GM21723 (cell line): ENCODE measurements around the gene PATJ.
"Not testable (repeated sequence)": the region's sequence is repeated elsewhere in the genome, so short reads cannot be mapped to it uniquely, and the experiment has no call there.

ENCODE experiments used
- ATAC-seq: cut with Tn5 transposase; IDR thresholded peaks from one replicate; pipeline ENCODE4 v1.9.1; 2021; ENCODE audit warnings: mild to moderate bottlenecking, moderate library complexity; ENCODE audit not compliant: unreplicated experiment

PATJ gene

DNA sequence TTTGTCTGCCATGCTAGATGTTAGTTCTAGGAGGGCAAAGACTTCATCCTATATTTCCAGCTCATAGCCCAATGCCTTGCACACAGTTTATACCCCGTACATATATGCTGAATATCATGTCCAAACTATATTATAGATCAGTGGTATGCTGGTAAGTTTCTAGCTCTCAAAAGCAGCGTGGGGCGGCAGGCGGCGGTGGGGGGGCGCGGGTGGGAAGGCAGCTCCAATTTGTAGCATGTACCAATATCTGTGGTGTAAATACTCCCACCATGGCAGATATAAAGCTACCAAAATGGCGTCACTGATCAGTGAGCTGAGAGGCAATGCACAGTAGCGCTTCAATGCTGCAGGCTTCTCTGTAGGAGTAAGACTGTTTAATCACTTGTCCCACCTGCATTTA is 77.1 kb downstream of the PATJ start:
- no peak for ATAC-seq

DNA sequence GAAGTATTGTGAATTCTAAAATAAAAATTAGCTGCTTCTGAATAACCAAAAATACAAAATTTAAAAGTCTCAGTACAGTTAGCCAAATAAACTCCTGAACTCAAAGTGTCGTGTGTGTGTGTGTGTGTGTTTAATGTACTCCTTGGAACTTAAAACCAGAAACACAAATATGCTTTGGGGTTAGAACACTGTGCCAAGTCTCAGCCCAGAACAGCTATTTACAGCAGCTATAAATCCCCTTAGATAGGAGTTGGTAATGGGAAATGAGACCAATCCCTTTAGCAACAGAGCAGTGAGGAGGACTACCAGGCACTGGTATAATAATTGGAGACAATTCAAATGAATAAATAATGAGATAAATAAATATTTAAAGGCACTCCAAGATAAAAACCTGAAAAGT is 83.1 kb downstream of the PATJ start:
- no peak for ATAC-seq

DNA sequence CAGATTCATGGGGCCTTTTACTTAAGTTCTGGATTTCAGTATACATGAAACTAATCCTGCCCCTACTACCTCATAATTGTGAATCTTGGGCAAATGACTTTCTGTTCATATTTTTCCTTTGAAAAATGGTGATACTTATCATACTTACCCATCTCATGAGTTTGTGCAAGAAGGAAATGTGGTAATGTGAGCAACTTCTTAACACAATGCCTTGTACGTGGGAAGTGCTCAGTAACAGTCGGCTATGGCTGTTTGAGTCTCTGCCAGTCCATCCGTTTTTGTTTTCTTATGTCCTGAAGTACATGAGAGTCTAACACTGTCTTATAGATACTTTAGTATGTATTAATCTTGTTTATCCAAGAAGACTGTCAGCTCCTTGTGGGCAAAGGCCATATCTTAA is 86.5 kb downstream of the PATJ start:
- no peak for ATAC-seq

DNA sequence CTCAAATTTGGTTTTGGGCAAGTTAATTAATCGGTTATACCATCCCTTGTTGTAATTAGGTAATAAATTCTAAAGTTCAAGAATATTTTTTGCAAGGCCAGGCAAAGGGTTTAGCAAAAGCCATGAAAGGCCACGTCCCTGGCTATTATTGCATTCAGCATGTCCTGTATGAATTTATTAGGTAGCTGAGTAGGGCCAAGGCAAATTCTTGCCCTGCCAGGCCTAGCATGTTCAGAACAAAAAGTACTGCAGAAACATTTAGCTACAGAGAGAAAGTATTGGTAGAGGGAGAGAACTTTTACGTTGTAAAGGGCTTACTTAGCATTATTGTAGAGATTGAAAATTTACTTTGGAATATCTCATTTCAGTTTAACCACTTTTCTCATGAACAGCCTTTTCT is 94.4 kb downstream of the PATJ start:
- no peak for ATAC-seq

DNA sequence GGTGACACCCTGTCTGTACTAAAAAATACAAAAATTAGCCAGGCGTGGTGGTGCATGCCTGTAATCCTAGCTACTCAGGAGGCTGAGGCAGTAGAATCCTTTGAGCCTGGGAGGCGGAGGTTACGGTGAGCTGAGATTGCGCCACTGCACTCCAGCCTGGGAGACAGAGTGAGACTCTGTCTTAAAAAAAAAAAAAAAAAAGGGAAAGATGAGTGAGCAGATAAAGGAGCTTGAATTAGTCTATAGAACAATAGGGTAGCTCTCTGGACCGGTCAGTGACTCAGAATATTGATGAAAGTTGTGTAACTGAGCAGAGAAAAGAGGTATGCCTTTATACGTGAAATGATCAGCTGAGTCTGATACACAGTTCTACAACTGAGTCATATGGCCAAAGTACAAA is 95.3 kb downstream of the PATJ start:
- not testable (repeated sequence) for ATAC-seq

DNA sequence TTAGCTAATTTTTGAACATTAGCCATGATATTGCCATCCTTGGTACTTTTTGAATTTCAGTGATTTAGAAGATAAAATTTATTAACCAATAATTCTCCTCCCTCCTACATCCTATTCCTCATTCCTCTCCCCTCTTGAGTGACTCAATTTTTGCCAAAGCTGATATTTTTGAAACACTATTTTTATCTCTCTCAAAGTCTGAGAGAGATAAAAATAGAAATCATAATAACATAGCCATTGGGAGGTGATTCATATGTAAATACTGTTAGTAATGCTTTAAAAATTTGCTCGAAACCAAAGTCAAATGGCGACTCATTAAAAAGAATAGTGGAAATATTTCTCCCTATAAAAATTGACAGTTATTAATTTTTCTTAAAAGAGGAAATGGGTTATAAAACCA is 97.4 kb downstream of the PATJ start:
- no peak for ATAC-seq

DNA sequence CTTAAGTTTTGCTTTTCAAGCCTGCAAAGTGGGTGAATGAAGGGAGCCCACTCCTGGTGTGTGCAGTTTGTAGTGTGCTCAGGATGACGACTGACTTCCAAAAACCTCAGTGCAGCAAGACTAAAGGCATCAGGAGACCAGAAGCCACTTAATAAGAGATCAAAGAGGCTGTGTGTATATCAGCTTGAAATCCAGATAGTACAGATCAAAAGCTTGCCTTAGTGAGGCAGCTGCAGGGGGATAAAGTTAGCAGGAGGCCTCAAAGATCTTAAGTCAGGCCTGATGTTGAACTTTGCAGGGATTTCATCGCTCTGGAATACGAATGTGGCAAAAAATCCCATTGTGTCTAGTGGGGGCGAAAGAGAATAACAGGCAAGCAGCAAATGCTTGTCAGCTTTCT is 99.8 kb downstream of the PATJ start:
- no peak for ATAC-seq

DNA sequence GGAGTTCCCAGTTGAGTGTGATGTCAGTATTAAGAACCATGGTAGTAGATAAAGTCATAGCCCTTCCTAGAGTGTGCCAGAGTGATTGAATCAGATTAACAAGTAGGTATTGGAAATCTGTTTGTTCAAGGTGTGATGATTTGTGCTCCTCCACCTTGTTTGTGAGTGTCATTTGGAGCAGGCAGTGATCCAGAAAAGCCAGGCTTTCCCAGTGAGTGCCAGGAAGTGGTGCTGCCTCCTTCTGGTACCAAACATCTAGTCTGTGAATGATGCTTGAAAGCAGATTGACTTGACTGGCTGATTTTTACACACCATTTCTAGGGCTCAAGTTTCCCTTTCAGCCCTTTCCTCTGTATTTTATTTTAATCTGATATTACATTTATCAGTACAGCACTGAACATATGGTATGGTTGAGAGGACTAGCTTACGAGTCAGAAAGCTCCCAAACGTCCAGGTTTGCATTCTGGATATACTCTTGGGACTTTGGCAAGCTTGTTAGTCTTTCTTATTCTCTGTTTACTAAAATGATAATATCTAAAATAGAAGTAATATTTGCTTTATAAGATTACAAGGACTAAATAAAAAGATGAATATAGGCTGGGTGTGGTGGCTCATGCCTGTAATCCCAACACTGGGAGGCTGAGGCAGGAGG is 100.7 kb downstream of the PATJ start:
- ATAC-seq, result no peak

DNA sequence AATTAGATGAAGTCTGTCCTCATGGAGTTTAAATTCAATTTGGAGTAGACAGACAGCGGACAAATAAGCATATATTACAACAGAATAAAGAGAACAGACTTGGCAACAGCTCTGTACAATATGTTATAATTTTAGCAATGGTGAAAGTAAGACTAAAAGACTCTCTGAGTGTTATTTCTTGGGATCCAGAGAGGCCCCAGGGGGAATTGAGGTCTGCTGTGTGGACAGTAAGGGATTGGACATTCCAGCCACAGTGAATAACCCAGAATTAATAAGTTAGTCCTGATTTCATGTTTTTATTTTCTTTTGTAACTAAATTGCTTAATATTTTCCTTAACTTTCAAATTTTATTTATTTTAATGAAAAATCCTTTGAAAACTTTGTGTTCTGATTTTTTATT is 101.7 kb downstream of the PATJ start:
- ATAC-seq, result no peak

DNA sequence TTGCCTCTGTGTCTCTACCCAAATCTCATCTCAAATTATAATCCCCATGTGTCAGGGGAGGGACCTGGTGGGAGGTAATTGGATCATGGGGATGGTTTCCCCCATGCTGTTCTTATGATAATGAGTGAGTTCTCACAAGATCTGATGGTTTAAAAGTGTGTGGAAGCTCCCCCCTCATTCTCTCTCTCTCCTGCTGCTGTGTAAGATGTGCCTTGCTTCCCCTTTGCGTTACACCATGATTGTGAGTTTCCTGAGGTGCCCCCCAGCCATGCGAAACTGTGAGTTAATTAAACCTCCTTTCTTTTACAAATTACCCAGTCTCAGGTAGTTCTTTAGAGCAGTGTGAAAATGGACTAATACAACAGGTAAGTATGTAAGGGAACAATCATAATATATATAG is 102.4 kb downstream of the PATJ start:
- not testable (repeated sequence) for ATAC-seq

DNA sequence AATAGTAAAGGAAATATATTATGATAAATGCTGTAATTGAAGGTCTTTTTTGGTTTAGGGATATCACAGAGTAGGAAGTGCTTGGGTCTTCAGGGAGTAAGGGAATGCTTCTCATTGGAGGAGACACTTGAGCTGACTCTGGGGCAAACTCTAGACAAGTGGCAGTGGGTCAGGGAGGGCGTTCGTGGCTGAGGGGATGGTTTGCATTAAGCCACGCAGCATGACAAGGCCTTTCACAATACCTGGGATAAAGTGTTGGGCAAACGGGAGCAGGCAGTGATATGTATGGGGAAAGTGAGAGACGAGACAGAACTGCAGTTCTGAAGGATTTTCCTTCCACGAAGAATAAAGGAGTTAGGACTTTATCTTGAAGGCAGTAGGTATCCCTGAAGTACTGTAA is 109.0 kb downstream of the PATJ start:
- no peak for ATAC-seq

DNA sequence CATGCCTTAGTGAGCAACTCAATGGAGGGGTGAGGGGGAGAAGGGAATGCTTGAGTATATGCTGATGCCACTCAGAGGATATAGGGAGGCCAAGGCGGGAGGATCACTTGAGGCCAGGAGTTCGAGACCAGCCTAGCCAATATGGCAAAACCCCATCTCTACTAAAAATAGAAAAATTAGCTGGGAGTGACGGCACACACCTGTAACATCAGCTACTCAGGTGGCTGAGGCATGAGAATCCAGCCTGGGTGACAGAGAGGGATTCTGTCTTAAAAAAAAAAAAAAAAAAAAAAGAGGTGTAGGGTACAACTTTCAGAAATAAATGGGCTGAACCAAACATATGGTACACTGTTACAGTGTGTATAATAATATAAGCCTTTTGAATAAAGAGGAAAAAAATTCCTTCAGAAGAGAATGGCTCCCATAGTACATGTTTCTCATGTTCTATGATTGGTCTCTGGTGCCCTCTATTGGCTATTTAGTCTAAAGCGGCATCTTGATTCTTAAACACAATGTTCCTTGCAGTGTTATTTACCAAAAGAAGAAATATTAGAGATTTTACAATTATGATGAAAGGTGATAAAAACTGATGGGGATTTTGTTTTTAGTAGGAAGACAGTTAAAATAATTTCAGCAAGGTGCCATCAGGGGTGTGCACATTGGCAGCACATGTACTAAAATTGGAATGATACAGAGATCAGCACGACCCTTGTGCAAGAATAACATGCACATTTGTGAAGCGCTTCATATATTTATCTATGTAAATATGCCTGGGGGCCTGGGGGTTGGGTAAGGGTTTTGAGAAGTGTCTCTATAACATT is 109.8 kb downstream of the PATJ start:
- peak; percentile 74 for ATAC-seq

DNA sequence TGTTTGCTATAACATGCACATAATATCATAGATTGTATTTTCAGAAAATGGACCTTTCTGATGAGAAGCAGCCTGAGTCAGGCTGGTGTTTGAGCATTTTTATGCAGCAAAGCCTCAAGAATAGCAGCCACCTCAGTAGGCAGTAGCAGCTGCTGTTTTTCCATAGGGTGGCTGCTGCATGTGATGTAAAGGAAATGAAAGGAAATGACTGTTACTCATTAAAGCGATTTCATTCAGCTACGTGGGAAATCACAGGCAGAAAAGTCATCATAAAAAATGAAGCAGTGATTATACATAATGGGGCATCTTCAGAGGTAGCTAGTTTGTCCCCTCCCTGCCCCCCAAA is 110.4 kb downstream of the PATJ start:
- no peak for ATAC-seq

DNA sequence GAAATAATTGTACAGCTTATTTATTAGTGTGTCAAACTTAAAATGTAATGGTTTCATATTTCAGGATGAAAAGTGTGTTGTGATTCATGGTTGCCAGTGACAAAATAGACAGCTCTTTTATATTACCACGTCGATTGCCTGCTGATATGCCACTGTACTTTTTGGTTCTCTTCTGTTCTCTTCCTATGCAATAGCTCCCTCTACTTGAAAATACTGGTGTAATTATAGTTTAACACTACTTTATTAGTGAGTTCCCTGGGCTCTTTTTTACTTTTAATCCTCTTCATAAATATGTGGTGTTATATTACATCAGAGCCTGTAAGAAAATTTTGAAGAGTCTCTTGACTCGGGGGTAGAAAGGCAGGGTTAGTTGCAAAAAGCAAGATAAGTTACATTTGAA is 111.3 kb downstream of the PATJ start:
- no peak for ATAC-seq

DNA sequence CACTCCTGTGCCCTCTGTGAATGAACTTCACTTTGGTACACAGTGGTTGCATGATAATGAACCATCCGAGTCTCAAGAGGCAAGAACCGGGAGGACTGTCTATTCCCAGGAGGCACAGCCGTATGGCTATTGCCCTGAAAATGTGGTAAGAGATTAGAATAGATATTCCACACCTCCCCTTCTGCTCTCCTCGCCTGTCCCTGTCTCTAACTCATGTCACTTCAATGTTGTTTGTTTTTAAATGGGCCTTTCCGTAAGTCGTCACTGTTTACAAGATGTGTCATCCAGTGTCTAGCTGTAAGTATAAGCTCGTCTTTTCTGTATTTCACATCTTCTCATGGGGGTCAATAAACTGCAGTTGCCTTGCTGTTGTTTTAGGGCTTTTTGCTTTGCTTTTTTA is 122.2 kb downstream of the PATJ start:
- ATAC-seq, result no peak

DNA sequence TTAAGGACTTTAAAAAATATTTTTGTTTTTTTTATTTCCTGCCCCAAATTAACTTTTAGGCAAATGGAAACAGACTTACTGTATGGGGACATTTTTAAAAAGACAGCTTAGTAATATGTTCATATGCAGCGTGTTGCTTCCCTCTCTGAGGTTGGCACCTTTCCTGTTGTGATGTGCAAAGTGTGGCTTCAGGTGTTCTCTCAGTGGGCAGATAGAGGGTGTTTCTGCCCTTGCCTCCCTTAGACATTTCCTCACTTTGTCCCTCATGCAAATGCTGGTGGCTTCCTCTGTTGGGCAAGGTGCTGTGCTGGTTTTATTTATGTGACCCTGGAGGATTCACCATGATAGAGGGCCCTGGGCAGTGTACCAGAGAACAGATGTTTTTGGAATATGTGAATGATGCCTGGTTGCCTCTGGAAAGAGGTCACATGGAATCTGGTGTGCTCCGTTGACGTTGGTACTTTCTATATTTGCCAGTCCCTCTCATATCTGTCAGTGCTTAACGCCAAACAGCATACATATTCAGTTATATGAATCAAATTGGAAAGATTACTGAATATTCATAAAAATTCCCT is 123.5 kb downstream of the PATJ start:
- no peak for ATAC-seq

DNA sequence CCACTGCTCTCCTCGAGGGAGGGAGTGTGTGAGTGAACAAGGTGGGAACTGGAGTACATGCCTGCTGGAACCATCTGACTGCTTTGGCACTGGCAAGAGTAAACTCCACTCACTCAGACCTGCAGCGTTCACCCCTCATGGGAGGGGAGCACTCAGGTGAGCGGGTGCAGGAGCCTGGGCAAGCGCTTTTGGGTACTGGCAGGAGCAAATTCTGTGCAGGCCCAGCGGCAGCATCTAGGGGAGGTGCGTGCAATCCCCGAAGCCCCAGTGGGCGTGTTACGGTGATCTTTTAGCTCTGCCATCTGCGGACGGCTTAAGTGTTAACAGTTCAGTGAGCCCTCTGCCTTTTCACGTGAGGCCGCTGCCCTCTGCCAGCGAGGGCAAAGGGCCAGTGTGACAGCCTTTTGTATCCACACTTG is 127.4 kb downstream of the PATJ start:
- no peak for ATAC-seq

DNA sequence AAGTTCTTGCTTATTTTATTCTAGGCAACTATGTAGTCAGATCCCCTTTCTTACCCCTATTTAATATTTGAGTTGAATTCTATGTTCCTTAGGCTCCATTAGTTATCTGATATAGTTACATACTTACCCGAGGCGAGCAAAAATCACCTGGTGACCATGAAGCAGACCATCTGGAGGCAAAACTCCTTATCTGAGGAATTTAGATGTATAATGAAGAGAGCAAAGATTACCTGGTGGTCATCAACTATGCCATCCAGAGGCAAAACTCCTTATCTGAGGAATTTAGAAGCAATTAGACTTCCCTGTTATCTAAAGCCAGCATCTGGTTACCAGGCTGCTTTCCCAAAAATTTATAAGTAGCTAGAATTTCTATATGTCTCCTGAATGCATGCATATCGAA is 129.9 kb downstream of the PATJ start:
- no peak for ATAC-seq

DNA sequence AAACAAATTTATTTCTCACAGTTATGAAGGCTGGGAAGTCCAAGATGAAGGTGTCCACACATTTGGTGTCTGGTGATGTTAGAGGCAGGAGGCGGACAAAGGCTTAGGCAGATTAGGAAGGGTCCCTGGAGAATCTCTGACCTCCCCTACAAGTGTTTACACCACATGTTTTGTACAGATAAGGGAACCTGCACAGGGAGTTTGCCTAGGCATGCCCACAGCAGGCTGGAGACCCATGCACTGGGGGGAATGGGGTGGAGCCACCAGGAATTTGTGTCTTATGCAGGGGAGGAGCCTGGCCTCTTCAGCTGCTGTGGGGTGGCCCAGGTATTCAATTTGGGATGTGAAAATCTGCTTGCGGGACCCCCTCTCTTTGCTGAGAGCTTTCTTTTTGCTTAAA is 131.3 kb downstream of the PATJ start:
- no peak for ATAC-seq

DNA sequence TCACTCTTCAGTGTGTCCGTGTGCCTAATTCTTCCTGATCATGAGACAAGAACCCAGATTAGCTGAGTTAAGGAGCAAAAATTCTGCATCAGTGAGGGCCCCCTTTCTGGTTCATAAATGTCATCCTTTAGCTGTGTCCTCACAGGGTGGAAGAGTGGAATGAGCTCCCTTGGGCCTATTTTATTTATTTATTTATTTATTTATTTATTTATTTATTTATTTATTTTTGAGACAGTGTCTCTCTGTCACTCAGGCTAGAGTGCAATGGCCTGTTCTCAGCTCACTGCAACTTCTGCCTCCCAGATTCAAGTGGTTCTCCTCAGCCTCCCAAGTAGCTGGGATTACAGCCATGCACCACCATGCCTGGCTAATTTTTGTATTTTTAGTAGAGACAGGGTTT is 131.7 kb downstream of the PATJ start:
- no peak for ATAC-seq

DNA sequence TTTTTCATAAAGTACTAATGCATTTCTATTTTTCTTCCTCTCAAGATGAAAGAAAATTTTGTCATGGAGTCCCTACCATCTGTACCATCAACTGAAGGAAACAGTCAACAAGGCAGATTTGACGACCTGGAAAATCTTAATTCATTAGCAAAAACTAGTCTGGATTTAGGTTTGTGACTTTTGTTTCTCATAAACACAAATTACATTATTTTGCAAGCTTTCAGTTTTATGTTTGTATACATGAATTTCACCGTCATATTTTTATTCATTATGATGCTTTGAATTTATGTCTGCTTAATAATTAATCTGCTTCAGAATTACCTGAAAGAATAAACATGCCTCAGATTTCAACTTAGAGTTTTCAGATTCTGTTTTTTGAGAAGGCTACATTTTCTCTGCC is 132.9 kb downstream of the PATJ start:
- no peak for ATAC-seq

DNA sequence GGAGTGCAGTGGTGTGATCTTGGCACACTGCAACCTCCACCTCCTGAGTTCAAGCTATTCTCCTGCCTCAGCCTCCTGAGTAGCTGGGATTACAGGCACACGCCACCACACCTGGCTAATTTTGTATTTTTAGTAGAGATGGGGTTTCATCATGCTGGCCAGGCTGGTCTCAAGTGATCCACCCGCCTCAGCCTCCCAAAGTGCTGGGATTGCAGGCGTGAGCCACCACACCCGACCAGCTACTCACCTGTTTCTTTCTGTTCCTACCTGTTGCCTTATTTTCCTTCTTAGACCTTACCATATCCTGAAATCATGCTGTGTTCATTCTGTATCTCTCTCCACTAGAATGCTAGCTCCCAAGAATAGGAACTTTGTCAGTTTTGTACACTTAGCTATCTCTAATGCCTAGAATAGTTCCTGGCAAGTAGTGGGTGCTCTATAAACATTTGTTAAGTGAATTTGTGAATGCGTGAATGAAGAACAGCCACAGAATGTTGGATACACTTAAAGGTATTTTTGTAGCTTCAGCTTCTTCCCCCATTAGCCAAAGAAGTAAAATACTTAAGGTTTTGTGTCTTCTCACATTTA is 137.7 kb downstream of the PATJ start:
- ATAC-seq, result not testable (repeated sequence)
